GM10266 (cell line): Measurements from ENCODE around the gene SLC1A3.

ENCODE experiments used
- DNase-seq: peaks from one replicate; pipeline ENCODE4 v3.0.0; 2012; ENCODE audit errors: extremely low spot score
- CTCF ChIP-seq: IDR thresholded peaks from 2 replicates; pipeline ENCODE4 v1.5.1; 2012; ENCODE audit warnings: mild to moderate bottlenecking, low read depth; ENCODE audit not compliant: control insufficient read depth, insufficient read depth; ENCODE audit errors: missing control alignments

SLC1A3 gene

DNA sequence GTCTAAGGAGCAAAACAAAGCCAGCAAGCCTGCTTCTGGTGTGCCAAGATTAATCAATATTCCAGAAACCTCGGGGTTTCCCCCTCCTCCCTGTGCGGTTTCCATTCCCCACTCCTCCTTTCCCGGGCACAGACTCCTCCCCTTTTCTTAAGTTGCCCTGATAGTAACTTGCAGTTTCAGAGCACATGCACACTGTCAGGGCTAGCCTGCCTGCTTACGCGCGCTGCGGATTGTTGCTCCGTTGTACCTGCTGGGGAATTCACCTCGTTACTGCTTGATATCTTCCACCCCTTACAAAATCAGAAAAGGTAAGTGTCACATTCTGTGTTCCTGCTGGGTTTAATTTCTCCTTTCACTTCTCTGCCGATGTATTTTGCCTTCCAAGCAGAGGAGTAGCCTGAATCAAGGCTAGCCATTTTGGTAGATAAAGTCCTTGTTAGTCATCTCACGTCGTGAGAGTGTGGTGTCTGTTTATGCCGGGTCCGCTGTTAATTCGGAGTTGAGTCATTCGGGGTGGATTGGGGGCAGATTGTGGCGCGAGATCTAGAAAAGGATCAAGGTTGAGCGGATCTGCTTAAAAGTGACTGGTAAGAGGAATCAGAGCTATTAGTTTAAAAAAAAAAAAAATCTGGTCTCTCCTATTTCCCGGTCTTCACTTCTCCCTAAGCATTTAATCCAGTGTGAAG, at the start of gene SLC1A3:
Gene SLC1A3, plus strand, starts transcription at position 179 of the 686 bp plus-strand sequence. CDS start 1,818 bp downstream, outside the sequence.
- TF ChIP-seq CTCF = no peak
- peak; percentile 43 for DNase-seq

GRCh38 chr5:36558641-36559040, 47.8 kb upstream of the SLC1A3 start:
- no peak for DNase-seq
- TF ChIP-seq CTCF = no peak

- no peak for DNase-seq
- no peak for TF ChIP-seq CTCF
Measured at GRCh38 chr5:36561601-36562000, 44.8 kb upstream of the SLC1A3 start.

- TF ChIP-seq CTCF = no peak
- DNase-seq = no peak
Measured at GRCh38 chr5:36569491-36569890, 36.9 kb upstream of the SLC1A3 start.

DNA sequence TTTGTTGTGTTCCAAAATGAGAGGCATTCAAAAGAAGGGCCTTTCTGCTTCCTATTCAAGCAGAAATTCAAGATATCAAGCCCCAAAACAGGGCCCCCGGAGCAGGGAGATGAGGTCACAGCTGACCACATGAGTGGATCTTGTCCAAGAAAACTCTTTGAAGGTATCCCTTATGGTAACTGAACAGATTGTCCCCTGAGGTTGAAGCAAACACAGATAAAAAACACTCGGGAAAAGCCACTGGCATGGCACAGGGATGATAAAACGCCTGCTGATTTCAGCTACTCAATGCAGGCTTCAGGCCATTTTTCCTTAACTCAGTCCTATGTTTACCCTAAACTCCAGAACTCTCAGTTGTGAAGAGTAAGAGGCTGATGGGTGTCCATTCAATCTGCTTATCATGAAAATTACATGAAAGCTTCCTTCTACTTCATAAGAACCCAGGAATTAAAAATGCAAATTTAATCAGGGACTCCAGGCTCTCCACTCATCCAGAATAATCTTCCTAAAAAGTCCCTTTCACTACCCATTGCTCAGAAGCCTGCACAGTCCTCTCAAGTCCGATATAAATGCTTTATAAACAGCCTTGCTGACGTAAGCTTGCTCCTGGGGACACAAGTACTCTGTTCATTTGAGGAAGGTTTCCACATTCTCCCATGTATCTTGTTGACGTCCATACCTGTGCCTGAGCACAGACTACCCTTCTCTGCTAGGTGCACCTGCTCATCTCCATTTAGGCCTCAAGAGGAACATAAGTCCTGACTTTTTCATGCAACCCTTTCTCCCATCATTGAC, 35.9 kb upstream of the SLC1A3 start:
- no peak for TF ChIP-seq CTCF
- DNase-seq = no peak

DNA sequence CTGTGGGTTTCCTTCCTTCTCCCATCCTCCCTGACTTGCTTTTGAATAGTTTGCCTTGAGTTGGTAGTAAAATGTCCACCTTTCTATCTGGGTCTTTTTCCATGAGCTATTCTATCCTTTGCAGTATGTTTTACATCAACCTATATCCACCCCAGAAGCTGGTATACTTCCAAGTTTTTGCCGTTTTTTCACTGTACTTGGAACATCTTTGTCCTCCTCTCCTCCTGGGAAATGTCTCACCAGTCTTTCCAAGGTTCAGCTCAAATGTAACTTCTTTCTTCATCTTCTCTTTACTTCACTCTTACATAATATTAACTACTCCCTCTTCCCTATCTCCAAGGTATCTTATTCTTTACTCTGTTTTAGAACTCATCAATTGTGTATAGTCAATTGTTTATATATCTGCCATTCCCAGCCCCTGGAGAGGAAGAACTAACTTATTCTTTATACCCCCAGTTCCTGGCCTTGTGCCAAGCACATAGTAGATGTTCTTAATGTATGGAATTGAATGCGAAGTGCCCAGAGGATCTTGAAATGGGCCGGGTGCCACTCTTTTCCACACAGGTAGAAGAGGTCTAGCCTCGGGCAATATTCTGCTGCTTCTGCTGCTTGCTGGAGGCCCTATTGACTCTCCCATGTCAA, 34.9 kb upstream of the SLC1A3 start:
- no peak for TF ChIP-seq CTCF
- no peak for DNase-seq
